Measurements from ENCODE around the gene ZNF471.

ZNF471 gene

GRCh38 chr19:56577719-56578602 is 70.3 kb downstream of the ZNF471 start:
- DNase-seq: no peak

All from cerebellar nuclear complex (tissue), 1 donor.